UCSD-AML1 (cell line): ENCODE results near the gene ITSN2.
"Not testable (repeated sequence)": the region's sequence is repeated elsewhere in the genome, so short reads cannot be mapped to it uniquely, and the experiment has no call there.

Source experiments
- DNase-seq: peaks from one replicate; lab custom pipeline; 2025; ENCODE audit not compliant: unreplicated experiment; lab: John Stamatoyannopoulos, UW

ITSN2 gene

GRCh38 chr2:24360050-24360962, at the start of gene ITSN2:
TSS of gene ITSN2 (minus strand) at chr2:24360536. CDS start at chr2:24328082, 32,454 bp downstream.
- peak; percentile 87 for DNase-seq

- no peak for DNase-seq
Measured at GRCh38 chr2:24409171-24409570, 48.8 kb upstream of the ITSN2 start.

GRCh38 chr2:24408704-24409103, 48.4 kb upstream of the ITSN2 start:
- not testable (repeated sequence) for DNase-seq

- no peak for DNase-seq
Measured at GRCh38 chr2:24404491-24404921, 44.2 kb upstream of the ITSN2 start.

- no peak for DNase-seq
Measured at GRCh38 chr2:24403832-24404212, 43.5 kb upstream of the ITSN2 start.

GRCh38 chr2:24403168-24403831, 43.0 kb upstream of the ITSN2 start:
- DNase-seq: no peak

- DNase-seq: no peak
Measured at GRCh38 chr2:24402242-24403097, 42.1 kb upstream of the ITSN2 start.

GRCh38 chr2:24400207-24400907, 40.0 kb upstream of the ITSN2 start:
- DNase-seq: no peak

- no peak for DNase-seq
Measured at GRCh38 chr2:24399434-24400206, 39.3 kb upstream of the ITSN2 start.

GRCh38 chr2:24394998-24395397, 34.7 kb upstream of the ITSN2 start:
- no peak for DNase-seq

- DNase-seq: no peak
Measured at GRCh38 chr2:24392542-24393059, 32.3 kb upstream of the ITSN2 start.

- DNase-seq: no peak
Measured at GRCh38 chr2:24385366-24385765, 25.0 kb upstream of the ITSN2 start.

GRCh38 chr2:24382363-24383073, 22.2 kb upstream of the ITSN2 start:
- DNase-seq: peak; percentile 20

- no peak for DNase-seq
Measured at GRCh38 chr2:24380820-24381219, 20.5 kb upstream of the ITSN2 start.

GRCh38 chr2:24375349-24376087, 15.2 kb upstream of the ITSN2 start:
- no peak for DNase-seq

GRCh38 chr2:24374301-24374700, 14.0 kb upstream of the ITSN2 start:
- no peak for DNase-seq

GRCh38 chr2:24372033-24372432, 11.7 kb upstream of the ITSN2 start:
- DNase-seq: no peak

- no peak for DNase-seq
Measured at GRCh38 chr2:24365826-24366225, 5.5 kb upstream of the ITSN2 start.
